Sigmoid colon (tissue), 7 donors: Measurements from ENCODE around the gene STRIP2. TPM values are rescaled to one million over a fixed set of nuclear protein-coding genes. Genes with fewer than 3 reads are reported as not detected.

ENCODE experiments used
- DNase-seq: peaks from one replicate; pipeline ENCODE4 v3.0.0-alpha.2; 2019
- H3K27ac ChIP-seq, 4 donors: fragments of 200-600 bp; sonication (generic); one replicate each; pipeline ENCODE4 v1.5.1; 2016 to 2019; ENCODE audit warnings: mild to moderate bottlenecking in 1 of 4
- H3K27me3 ChIP-seq, 3 donors: fragments of 200-600 bp; sonication (generic); one replicate each; pipeline ENCODE4 v1.5.1; 2019; ENCODE audit warnings: mild to moderate bottlenecking in 1 of 3
- H3K36me3 ChIP-seq, 4 donors: fragments of 200-600 bp; sonication (generic); one replicate each; pipeline ENCODE4 v1.5.1; 2016 to 2019
- H3K4me1 ChIP-seq, 4 donors: fragments of 200-600 bp; sonication (generic); one replicate each; pipeline ENCODE4 v1.5.1; 2017 to 2019
- H3K4me3 ChIP-seq, 4 donors: fragments of 200-600 bp; sonication (generic); one replicate each; pipeline ENCODE4 v1.5.1; 2017 to 2019; ENCODE audit warnings: mild to moderate bottlenecking in 2 of 4, moderate library complexity in 1 of 4
- H3K9me3 ChIP-seq, 4 donors: fragments of 200-600 bp in 3 of 4; sonication (generic) in 3 of 4; one replicate each; pipeline versions ENCODE4 v1.5.1 to v1.6.1; 2013 to 2019
- EP300 ChIP-seq, 4 donors: sonication (generic); formaldehyde crosslinking; IDR thresholded peaks; one replicate each; pipeline ENCODE4 v1.6.1; 2017; ENCODE audit warnings: antibody characterized with exemption in 4 of 4
- POLR2A ChIP-seq, 2 donors: fragments of 450-650 bp; IDR thresholded peaks; one replicate each; pipeline ENCODE4 v1.6.1; 2016; ENCODE audit warnings: antibody characterized with exemption in 2 of 2, mild to moderate bottlenecking in 2 of 2, moderate library complexity in 2 of 2
- POLR2AphosphoS5 ChIP-seq, 4 donors: sonication (generic); formaldehyde crosslinking; IDR thresholded peaks; one replicate each; pipeline ENCODE4 v1.6.1; 2017; ENCODE audit warnings: antibody characterized with exemption in 4 of 4
- WGBS, 2 donors: extraction: QIAGEN DNeasy Blood & Tissue Kit; methylation state at CpG; one replicate each; pipeline ENCODE4 v1.1.7; 2013; 5-methylcytosine and 5-hydroxymethylcytosine counted together
- intact Hi-C: fragments of 100-400 bp; cut with DNase I; formaldehyde crosslinking; loops from one replicate; pipeline ENCODE4 v1.15.1; 2023
- polyA plus RNA-seq, 3 donors: library from polyadenylated mRNA; stranded (reverse); fragments of 200-250 nt; gene quantifications; one replicate each; pipeline ENCODE4 v1.2.3, GENCODE V29; 2013
- total RNA-seq, 4 donors: library from RNA; depleted of rRNA; stranded (reverse); fragments of >200 nt; gene quantifications; one replicate each; pipeline ENCODE4 v1.1.0, GENCODE V29; 2016
- TF ChIP-seq, protein P1 (sequence below), 4 experiments: fragments of 450-650 bp in 3 of 4; fragments of 200-600 bp in 1 of 4; IDR thresholded peaks; one replicate each; pipeline ENCODE4 v1.5.1; 2016 to 2019; ENCODE audit warnings: antibody characterized with exemption in 4 of 4, mild to moderate bottlenecking in 3 of 4, moderate library complexity in 2 of 4
- donor health status: healthy with polysubstance abuse.
- donor health status: Bipolar disorder and iron deficiency.
- donor health status: healthy.

STRIP2 gene
- total and polyA plus RNA-seq, 7 donors = 0.49 to 4.4 (median 1.0) TPM; not detected in 1

DNA sequence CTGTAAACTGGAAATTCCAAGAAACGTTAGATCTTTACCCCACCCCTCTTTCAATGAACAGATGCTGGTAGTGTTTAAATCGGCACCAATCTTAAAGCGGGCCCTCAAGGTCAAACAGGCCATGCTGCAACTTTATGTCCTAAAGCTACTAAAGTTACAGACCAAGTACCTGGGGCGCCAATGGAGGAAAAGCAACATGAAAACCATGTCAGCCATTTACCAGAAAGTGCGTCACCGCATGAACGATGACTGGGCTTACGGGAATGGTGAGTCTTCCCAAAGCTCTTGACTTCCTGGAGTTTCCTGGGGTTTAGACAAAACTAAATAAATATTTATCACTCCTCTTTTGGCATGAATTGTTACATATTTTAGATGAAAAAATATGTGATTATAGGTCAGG lies 48.5 kb downstream of the STRIP2 start:
- TF ChIP-seq POLR2A (IDR thresholded peaks at IDR 0.05) = no peak
- TF ChIP-seq POLR2AphosphoS5 (IDR thresholded peaks at IDR 0.05) = no peak
- TF ChIP-seq, protein P1, sequence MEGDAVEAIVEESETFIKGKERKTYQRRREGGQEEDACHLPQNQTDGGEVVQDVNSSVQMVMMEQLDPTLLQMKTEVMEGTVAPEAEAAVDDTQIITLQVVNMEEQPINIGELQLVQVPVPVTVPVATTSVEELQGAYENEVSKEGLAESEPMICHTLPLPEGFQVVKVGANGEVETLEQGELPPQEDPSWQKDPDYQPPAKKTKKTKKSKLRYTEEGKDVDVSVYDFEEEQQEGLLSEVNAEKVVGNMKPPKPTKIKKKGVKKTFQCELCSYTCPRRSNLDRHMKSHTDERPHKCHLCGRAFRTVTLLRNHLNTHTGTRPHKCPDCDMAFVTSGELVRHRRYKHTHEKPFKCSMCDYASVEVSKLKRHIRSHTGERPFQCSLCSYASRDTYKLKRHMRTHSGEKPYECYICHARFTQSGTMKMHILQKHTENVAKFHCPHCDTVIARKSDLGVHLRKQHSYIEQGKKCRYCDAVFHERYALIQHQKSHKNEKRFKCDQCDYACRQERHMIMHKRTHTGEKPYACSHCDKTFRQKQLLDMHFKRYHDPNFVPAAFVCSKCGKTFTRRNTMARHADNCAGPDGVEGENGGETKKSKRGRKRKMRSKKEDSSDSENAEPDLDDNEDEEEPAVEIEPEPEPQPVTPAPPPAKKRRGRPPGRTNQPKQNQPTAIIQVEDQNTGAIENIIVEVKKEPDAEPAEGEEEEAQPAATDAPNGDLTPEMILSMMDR (IDR thresholded peaks at IDR 0.05) = no peak
- no peak for TF ChIP-seq EP300 (IDR thresholded peaks at IDR 0.05)
- WGBS, 2 donors = 94 to 95% methylated on average over 8 of the region's 8 CpGs
- Histone ChIP-seq H3K4me3 (no peak overlapping the region), H3K27me3 (no peaks in the 10 kb centered on the region), H3K4me1 (no peaks in the 10 kb centered on the region), H3K36me3 (no peaks in the 10 kb centered on the region), H3K9me3 (no peaks in the 10 kb centered on the region), H3K27ac (no peak overlapping the region)
- intact Hi-C loops = no loop called here
- DNase-seq = no peak

DNA sequence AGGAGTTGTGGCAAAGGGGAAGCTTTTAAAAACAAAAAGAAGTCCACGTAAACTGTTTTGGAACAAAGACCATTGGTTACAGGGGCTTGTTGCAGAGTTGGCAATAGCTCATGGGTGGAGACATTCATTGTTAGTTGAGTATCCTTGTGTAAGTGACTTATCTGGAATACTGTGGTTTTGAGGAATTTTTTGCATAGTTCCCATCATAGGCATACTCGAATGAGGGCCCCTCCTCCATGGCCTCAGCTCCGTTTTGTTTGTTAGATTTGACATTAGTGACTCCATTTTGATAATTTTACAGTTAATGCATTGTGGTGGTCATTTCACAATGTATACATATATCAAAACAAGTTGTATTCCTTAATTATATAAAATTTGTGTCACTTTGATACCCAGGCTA lies 55.3 kb downstream of the STRIP2 start:
- H3K27ac ChIP-seq = no peak overlapping the region
- intact Hi-C loops = no loop called here
- H3K9me3 ChIP-seq = no peaks in the 10 kb centered on the region
- WGBS, 2 donors = 76 to 89% methylated on average over 3 of the region's 3 CpGs
- TF ChIP-seq EP300 (IDR thresholded peaks at IDR 0.05) (no peak), POLR2A (IDR thresholded peaks at IDR 0.05) (no peak), POLR2AphosphoS5 (IDR thresholded peaks at IDR 0.05) (no peak)
- TF ChIP-seq, protein P1 (IDR thresholded peaks at IDR 0.05) = no peak
- DNase-seq = no peak
- no peaks in the 10 kb centered on the region for H3K27me3 ChIP-seq
- no peaks in the 10 kb centered on the region for H3K36me3 ChIP-seq
- no peaks in the 10 kb centered on the region for H3K4me1 ChIP-seq
- H3K4me3 ChIP-seq = no peak overlapping the region

DNA sequence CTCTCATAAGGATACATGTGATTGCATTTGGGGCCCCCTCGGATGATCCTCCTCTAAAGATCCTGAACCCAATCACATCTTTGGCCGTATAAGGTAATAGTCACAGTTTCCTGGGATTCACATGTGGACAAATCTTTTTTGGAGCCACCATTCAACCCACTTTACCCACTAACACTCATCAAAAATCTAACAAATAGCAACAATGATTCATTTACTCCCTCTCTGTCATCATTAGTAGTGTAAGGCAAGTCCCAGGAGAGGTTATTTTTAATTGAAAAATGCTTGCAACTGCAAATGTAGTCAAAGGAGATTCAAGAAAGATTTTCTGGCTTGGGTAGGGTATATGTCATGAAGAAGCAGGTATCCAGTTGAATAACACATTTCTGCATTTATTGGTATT lies 58.2 kb downstream of the STRIP2 start:
- no peak overlapping the region for H3K27ac ChIP-seq
- no peaks in the 10 kb centered on the region for H3K9me3 ChIP-seq
- H3K36me3 ChIP-seq = no peaks in the 10 kb centered on the region
- intact Hi-C loops = no loop called here
- no peaks in the 10 kb centered on the region for H3K4me1 ChIP-seq
- 86 to 88% methylated on average over 2 of the region's 2 CpGs for WGBS, 2 donors
- no peak for DNase-seq
- H3K4me3 ChIP-seq = no peak overlapping the region
- TF ChIP-seq POLR2A (IDR thresholded peaks at IDR 0.05) (no peak), EP300 (IDR thresholded peaks at IDR 0.05) (no peak), POLR2AphosphoS5 (IDR thresholded peaks at IDR 0.05) (no peak)
- TF ChIP-seq, protein P1 (IDR thresholded peaks at IDR 0.05) = no peak
- H3K27me3 ChIP-seq = no peaks in the 10 kb centered on the region

DNA sequence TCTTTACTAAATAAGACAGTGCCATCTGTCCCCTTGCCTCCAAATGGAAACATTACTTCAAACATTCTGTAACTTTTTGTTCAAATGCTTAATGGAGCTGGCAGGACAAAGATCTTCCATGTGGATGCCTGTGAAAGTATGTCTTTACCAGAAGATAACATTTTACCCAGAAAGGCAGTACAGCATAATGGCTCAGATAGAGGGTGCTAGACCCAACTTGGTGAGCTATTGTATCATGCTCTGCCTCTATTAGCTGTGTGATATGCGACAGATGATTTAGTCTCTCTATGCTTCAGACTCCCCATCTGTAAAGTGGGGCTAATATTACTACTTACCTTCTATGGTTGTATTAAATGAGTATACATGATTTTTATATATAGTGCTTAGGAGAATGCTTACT lies 59.3 kb downstream of the STRIP2 start:
- Histone ChIP-seq H3K4me3 (no peak overlapping the region), H3K27ac (no peak overlapping the region), H3K4me1 (no peaks in the 10 kb centered on the region), H3K9me3 (no peaks in the 10 kb centered on the region), H3K36me3 (no peaks in the 10 kb centered on the region), H3K27me3 (no peaks in the 10 kb centered on the region)
- DNase-seq = no peak
- no peak for TF ChIP-seq POLR2A (IDR thresholded peaks at IDR 0.05)
- TF ChIP-seq POLR2AphosphoS5 (IDR thresholded peaks at IDR 0.05) = no peak
- no peak for TF ChIP-seq EP300 (IDR thresholded peaks at IDR 0.05)
- TF ChIP-seq, protein P1 (IDR thresholded peaks at IDR 0.05) = no peak
- 85 to 92% methylated on average over 1 of the region's 1 CpG for WGBS, 2 donors
- intact Hi-C loops = no loop called here

DNA sequence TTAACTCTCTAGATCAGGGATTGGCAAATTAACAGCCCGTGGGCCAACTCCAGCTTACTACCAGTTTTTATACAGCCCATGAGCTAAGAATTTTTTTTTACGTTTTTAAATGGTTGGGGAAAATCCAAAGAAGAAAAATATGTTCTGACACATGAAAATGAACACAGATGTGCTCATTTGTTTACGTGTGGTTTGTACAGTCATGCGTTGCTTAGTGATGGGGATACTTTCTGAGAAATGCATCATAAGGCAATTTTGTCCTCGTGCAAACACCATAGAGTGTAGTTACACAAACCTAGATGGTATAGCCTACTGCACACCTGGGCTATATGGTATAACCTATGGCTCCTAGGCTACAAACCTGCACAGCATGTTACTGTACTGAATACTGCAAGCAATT lies 59.8 kb downstream of the STRIP2 start:
- no peak for DNase-seq
- intact Hi-C loops = no loop called here
- TF ChIP-seq, protein P1 (IDR thresholded peaks at IDR 0.05) = no peak
- TF ChIP-seq POLR2A (IDR thresholded peaks at IDR 0.05) (no peak), POLR2AphosphoS5 (IDR thresholded peaks at IDR 0.05) (no peak)
- H3K27ac ChIP-seq = no peak overlapping the region
- H3K4me3 ChIP-seq = no peak overlapping the region
- no peaks in the 10 kb centered on the region for H3K9me3 ChIP-seq
- no peaks in the 10 kb centered on the region for H3K27me3 ChIP-seq
- no peaks in the 10 kb centered on the region for H3K4me1 ChIP-seq
- H3K36me3 ChIP-seq = no peaks in the 10 kb centered on the region
- WGBS, 2 donors = 59 to 68% methylated on average over 5 of the region's 5 CpGs
